Aorta (tissue), 5 donors: Measurements from ENCODE around the gene FOXA3. TPM values are rescaled to one million over a fixed set of nuclear protein-coding genes. Genes with fewer than 3 reads are reported as not detected.
"Not testable (repeated sequence)": the region's sequence is repeated elsewhere in the genome, so short reads cannot be mapped to it uniquely, and the experiment has no call there.

Experiments
- ATAC-seq: fragments of 200-7000 bp; cut with Tn5 transposase; one replicate; pipeline ENCODE4 v1.9.1; 2022; ENCODE audit warnings: moderate library complexity; ENCODE audit not compliant: low FRiP score
- DNase-seq, 2 donors: peaks; one replicate each; pipeline ENCODE4 v3.0.0-alpha.2; 2020
- H3K27ac ChIP-seq, 2 donors: one replicate each; pipeline ENCODE4 v1.5.1; 2013; ENCODE audit warnings: low read length in 2 of 2, mild to moderate bottlenecking in 2 of 2, moderate library complexity in 2 of 2, control low read depth in 1 of 2, inconsistent platforms in 1 of 2, low read depth in 1 of 2
- H3K27me3 ChIP-seq, 2 donors: one replicate each; pipeline ENCODE4 v1.6.1; 2013; ENCODE audit warnings: control low read depth in 1 of 2, low read length in 1 of 2, mild to moderate bottlenecking in 1 of 2, moderate library complexity in 1 of 2; ENCODE audit not compliant: insufficient read depth in 2 of 2, control insufficient read depth in 1 of 2
- H3K36me3 ChIP-seq, 2 donors: one replicate each; pipeline ENCODE4 v1.6.1; 2013; ENCODE audit warnings: control low read depth in 1 of 2, low read length in 1 of 2, mild to moderate bottlenecking in 1 of 2; ENCODE audit not compliant: insufficient read depth in 2 of 2, control insufficient read depth in 1 of 2
- H3K4me1 ChIP-seq, 2 donors: one replicate each; pipeline ENCODE4 v1.6.1; 2013; ENCODE audit warnings: low read length in 2 of 2, control low read depth in 1 of 2, mild to moderate bottlenecking in 1 of 2, moderate library complexity in 1 of 2; ENCODE audit not compliant: insufficient read depth in 2 of 2, control insufficient read depth in 1 of 2
- H3K4me3 ChIP-seq, 2 donors: one replicate each; pipeline ENCODE4 v1.5.1; 2013; ENCODE audit warnings: low read length in 2 of 2, control low read depth in 1 of 2, mild to moderate bottlenecking in 1 of 2
- H3K9me3 ChIP-seq: one replicate; pipeline ENCODE4 v1.6.1; 2013; ENCODE audit warnings: mild to moderate bottlenecking, low read length; ENCODE audit not compliant: control insufficient read depth
- WGBS, 2 donors: extraction: QIAGEN DNeasy Blood & Tissue Kit; methylation state at CpG; one replicate each; pipeline ENCODE4 v1.1.7; 2013; 5-methylcytosine and 5-hydroxymethylcytosine counted together
- intact Hi-C, 2 donors: fragments of 100-400 bp; cut with DNase I; formaldehyde crosslinking; loops; one replicate each; pipeline versions ENCODE4 v1.14.2 to v1.15.0; 2022
- polyA plus RNA-seq, 2 donors: library from polyadenylated mRNA; stranded (reverse); fragments of 200-250 nt; gene quantifications; one replicate each; pipeline ENCODE4 v1.2.3, GENCODE V29; 2013
- total RNA-seq, 2 donors: library from RNA; stranded (reverse); fragmentation: NEBNext Ultra II Directional; extraction: Animal tissue kit (Norgen Biotek cat#: 25700); gene quantifications; one replicate each; pipeline ENCODE4 v1.2.1, GENCODE V29; 2021
- donor health status: healthy with polysubstance abuse.
- donor health status: Bipolar disorder and iron deficiency.
- donor health status: DM: no; HTN: no; CAD: no.
- donor health status: DM: no; HTN: no; CAD: no.
- donor health status: DM: yes; HTN: yes; CAD: no.

Gene FOXA3
- total and polyA plus RNA-seq, 4 donors: 0.23 to 3.6 TPM; not detected in 2

DNA sequence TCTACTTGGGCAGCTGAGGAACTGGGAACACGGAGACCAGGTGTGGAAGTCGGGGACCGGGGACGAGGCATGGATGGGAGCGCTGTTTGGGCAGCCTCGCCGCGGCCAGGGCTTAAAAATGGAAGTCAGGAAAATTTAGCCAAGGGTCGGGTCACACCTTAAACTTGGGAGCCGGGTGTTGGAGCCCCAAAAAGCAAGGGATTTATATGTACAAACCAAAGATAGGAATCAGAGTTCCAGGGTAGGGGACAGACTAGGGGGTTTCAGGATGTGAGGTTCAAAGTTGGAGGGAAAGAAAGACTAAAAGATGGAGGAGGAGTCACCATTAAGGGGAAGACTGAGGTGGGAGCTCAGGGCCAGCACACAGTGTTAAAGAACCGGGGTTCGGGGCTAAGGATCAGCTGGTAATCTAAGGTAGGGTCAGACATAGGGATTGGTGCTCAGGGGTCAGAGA, 530 bp downstream of the FOXA3 start:
- no peaks in the 10 kb centered on the region for H3K4me1 ChIP-seq
- ATAC-seq: no peak
- H3K4me3 ChIP-seq: no peak overlapping the region
- intact Hi-C loops: loop anchor here in 1 of 2 donors (2.0 kb wide), 1 partner anchor 66 kb away; no protein-coding TSS in a partner anchor
- H3K27ac ChIP-seq: no peak overlapping the region
- no peaks in the 10 kb centered on the region for H3K36me3 ChIP-seq
- WGBS, 2 donors: 8 to 12% methylated on average over 12 of the region's 12 CpGs
- DNase-seq: no peak
- no peaks in the 10 kb centered on the region for H3K9me3 ChIP-seq
- no peaks in the 10 kb centered on the region for H3K27me3 ChIP-seq

- intact Hi-C loops: loop anchor here in 1 of 2 donors (2.0 kb wide), 1 partner anchor 65 kb away; no protein-coding TSS in a partner anchor
- no peaks in the 10 kb centered on the region for H3K9me3 ChIP-seq
- whole genome bisulfite sequencing, 2 donors: 63 to 68% methylated on average over 9 of the region's 9 CpGs
These were observed 1.3 kb downstream of the FOXA3 start for GRCh38 chr19:45865269-45865948.

GRCh38 chr19:45866400-45867176, 2.5 kb downstream of the FOXA3 start:
- DNase-seq: no peak
- 68 to 70% methylated on average over 11 of the region's 11 CpGs for WGBS, 2 donors
- Histone ChIP-seq H3K4me3 (no peak overlapping the region), H3K27me3 (no peaks in the 10 kb centered on the region), H3K4me1 (no peaks in the 10 kb centered on the region), H3K36me3 (no peaks in the 10 kb centered on the region), H3K9me3 (no peaks in the 10 kb centered on the region), H3K27ac (no peak overlapping the region)
- no peak for ATAC-seq
- intact Hi-C loops: no loop called here

More at GRCh38 chr19:45865269-45865948, 1.3 kb downstream of the FOXA3 start:
- Histone ChIP-seq H3K4me1 (no peaks in the 10 kb centered on the region), H3K27me3 (no peaks in the 10 kb centered on the region), H3K4me3 (no peak overlapping the region), H3K36me3 (no peaks in the 10 kb centered on the region), H3K27ac (no peak overlapping the region)
- DNase-seq (no peak), ATAC-seq (no peak)

DNA sequence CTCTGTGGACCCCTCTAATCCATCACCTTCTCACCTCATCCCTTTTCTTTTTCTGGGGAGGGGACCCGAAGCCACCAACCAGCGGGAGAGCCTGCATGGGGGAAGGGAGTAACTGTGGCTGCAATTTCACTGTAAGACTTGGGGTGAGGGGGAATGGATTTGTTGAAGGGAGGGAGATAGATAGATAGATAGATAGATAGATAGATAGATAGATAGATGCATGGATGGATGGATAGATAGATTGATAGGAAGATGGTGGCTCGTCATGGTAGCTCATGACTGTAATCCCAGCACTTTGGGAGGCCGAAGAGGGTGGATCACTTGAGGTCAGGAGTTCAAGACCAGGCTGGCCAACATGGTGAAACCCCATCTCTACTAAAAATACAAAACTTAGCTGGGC, 3.1 kb downstream of the FOXA3 start:
- H3K4me1 ChIP-seq, intact Hi-C loops, H3K4me3 ChIP-seq, H3K27me3 ChIP-seq, H3K36me3 ChIP-seq, ATAC-seq, H3K27ac ChIP-seq, H3K9me3 ChIP-seq, DNase-seq: not testable (repeated sequence)
- 74 to 84% methylated on average over 2 to 4 of the region's 4 CpGs for WGBS, 2 donors

DNA sequence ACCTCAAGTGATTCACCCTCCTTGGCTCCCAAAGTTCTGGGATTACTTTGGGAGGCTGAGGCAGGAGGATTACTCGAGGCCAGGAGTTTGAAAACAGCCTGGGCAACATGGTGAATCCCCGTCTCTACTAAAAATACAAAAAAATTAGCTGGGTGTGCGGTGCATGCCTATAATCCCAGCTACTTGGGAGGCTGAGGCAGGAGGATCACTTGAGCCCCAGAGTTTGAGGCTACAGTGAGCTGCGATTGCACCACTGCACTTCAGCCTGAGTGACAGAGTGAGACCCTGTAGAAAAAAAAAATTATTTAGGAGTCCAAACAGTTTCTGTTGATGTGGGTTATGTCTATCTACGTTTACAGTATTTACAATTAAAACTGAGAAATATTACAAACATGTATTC, 6.7 kb downstream of the FOXA3 start:
- intact Hi-C loops: no loop called here
- no peak overlapping the region for H3K4me3 ChIP-seq
- H3K27me3 ChIP-seq: no peaks in the 10 kb centered on the region
- H3K4me1 ChIP-seq: no peaks in the 10 kb centered on the region
- H3K27ac ChIP-seq: no peak overlapping the region
- ATAC-seq: no peak
- DNase-seq: no peak
- H3K9me3 ChIP-seq: no peaks in the 10 kb centered on the region
- WGBS, 2 donors: 78 to 80% methylated on average over 5 of the region's 5 CpGs
- no peaks in the 10 kb centered on the region for H3K36me3 ChIP-seq

- intact Hi-C loops: no loop called here
- Histone ChIP-seq H3K4me1 (no peaks in the 10 kb centered on the region), H3K4me3 (no peak overlapping the region), H3K27ac (no peak overlapping the region), H3K9me3 (no peaks in the 10 kb centered on the region), H3K36me3 (no peaks in the 10 kb centered on the region), H3K27me3 (no peaks in the 10 kb centered on the region)
- WGBS, 2 donors: 90 to 94% methylated on average over 30 to 34 of the region's 34 CpGs
- no peak for DNase-seq
- no peak for ATAC-seq
These were observed 8.2 kb downstream of the FOXA3 start for GRCh38 chr19:45872095-45872919.

DNA sequence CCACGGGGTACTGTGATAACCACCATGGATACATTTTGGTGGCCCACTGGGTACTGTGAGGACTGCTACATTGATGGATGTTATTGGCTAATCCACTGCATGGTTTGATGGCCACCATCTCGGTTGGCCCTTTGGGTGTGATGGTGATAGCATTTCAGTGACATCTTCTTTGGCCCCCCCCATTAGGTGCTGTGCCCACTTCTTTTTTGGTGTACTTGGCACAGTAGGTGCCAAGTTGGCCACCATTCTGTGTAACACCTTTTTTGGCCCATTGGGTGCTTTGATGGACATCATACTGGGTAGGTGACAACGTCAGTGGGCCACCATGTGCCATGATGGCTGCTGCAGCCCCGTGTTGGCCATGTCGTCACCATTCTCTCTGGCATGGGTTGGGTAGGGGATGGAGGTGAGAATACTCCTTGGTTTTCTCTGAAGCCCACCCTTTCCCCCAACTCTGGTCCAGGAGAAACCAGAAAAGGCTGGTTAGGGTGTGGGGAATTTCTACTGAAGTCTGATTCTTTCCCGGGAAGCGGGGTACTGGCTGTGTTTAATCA, 9.2 kb downstream of the FOXA3 start:
- H3K27ac ChIP-seq: no peak overlapping the region
- 86 to 90% methylated on average over 7 of the region's 7 CpGs for WGBS, 2 donors
- intact Hi-C loops: no loop called here
- ATAC-seq: no peak
- no peak overlapping the region for H3K4me3 ChIP-seq
- no peaks in the 10 kb centered on the region for H3K4me1 ChIP-seq
- no peaks in the 10 kb centered on the region for H3K27me3 ChIP-seq
- DNase-seq: no peak
- H3K9me3 ChIP-seq: no peaks in the 10 kb centered on the region
- H3K36me3 ChIP-seq: no peaks in the 10 kb centered on the region

GRCh38 chr19:45874620-45874966, 10.5 kb downstream of the FOXA3 start:
- H3K36me3 ChIP-seq: no peaks in the 10 kb centered on the region
- no peaks in the 10 kb centered on the region for H3K4me1 ChIP-seq
- DNase-seq: no peak
- no peaks in the 10 kb centered on the region for H3K9me3 ChIP-seq
- 88 to 91% methylated on average over 7 of the region's 7 CpGs for WGBS, 2 donors
- no peak overlapping the region for H3K27ac ChIP-seq
- no peak for ATAC-seq
- no peak overlapping the region for H3K4me3 ChIP-seq
- intact Hi-C loops: no loop called here
- H3K27me3 ChIP-seq: no peaks in the 10 kb centered on the region
